Effector memory CD4-positive, alpha-beta T cell (primary cell): Measurements from ENCODE around the gene GRIA4.

Source experiments
- DNase-seq, 3 donors: peaks; one replicate each; pipeline ENCODE4 v3.0.0-alpha.2; 2020
- H3K27ac ChIP-seq: 2 replicates; pipeline ENCODE4 v1.7.0; 2013; ENCODE audit warnings: mild to moderate bottlenecking, low read length, moderate library complexity; ENCODE audit not compliant: insufficient read depth, poor library complexity, severe bottlenecking
- H3K27me3 ChIP-seq: replicated peaks from 2 replicates; pipeline ENCODE4 v1.7.0; 2013; ENCODE audit warnings: mild to moderate bottlenecking, low read length; ENCODE audit not compliant: insufficient read depth, control insufficient read depth, poor library complexity, severe bottlenecking
- H3K36me3 ChIP-seq: 2 replicates; pipeline ENCODE4 v1.7.0; 2013; ENCODE audit warnings: mild to moderate bottlenecking, low read length, moderate library complexity; ENCODE audit not compliant: control insufficient read depth, insufficient read depth
- H3K4me1 ChIP-seq: 2 replicates; pipeline ENCODE4 v1.7.0; 2013; ENCODE audit warnings: low read length, mild to moderate bottlenecking; ENCODE audit not compliant: control insufficient read depth, insufficient read depth, poor library complexity, severe bottlenecking
- H3K4me3 ChIP-seq: 2 replicates; pipeline ENCODE4 v1.7.0; 2013; ENCODE audit warnings: low read length, low read depth, mild to moderate bottlenecking; ENCODE audit not compliant: insufficient read depth, poor library complexity, severe bottlenecking
- H3K9me3 ChIP-seq: 2 replicates; pipeline ENCODE4 v1.7.0; 2013; ENCODE audit warnings: mild to moderate bottlenecking, low read length, moderate library complexity; ENCODE audit not compliant: control insufficient read depth

Gene GRIA4

DNA sequence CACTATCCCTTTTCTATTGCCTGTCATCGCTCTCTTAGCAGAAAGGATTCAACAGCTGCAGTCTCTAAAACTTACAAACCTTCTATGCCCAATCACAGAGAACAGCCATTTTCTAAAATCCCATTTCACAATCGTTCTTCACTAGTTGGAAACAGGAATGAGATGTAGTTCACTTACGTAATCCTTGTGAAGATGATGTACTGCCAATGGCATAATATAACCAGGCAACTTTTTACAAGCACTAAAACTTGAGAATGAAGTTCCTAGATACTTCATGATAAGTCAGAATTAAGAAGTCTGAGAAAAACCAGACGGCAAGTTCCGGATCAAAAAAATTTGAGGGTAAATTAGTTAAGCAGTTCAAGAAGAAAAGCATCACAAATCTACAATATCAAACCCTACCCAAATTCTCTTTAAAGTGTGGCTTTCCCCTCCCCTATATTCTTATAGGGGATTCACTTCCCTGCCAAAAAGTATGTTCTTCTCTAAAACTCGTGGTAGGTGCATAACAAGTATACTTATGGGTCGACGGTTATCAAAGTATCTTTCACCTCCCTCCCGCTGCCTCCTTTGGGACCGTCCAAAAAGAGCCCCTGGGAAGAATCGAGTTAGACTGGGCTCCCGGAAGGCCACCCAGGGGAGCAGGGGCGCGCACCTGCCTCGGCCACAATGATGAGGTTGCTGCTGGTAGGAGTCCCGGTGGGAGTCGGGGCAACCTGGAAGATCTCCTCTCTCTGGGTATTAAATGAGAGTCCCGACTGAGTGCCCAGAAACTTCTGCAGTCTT lies 411.5 kb downstream of the GRIA4 start:
- H3K9me3 ChIP-seq, result no peaks in the 10 kb centered on the region
- peak overlapping the region; percentile 85 for H3K4me3 ChIP-seq
- H3K27me3 ChIP-seq, result no peaks in the 10 kb centered on the region
- no peaks in the 10 kb centered on the region for H3K36me3 ChIP-seq
- peaks cover 6% of the 10 kb centered on the region for H3K4me1 ChIP-seq
- DNase-seq, result no peak
- peak overlapping the region; percentile 62 for H3K27ac ChIP-seq

DNA sequence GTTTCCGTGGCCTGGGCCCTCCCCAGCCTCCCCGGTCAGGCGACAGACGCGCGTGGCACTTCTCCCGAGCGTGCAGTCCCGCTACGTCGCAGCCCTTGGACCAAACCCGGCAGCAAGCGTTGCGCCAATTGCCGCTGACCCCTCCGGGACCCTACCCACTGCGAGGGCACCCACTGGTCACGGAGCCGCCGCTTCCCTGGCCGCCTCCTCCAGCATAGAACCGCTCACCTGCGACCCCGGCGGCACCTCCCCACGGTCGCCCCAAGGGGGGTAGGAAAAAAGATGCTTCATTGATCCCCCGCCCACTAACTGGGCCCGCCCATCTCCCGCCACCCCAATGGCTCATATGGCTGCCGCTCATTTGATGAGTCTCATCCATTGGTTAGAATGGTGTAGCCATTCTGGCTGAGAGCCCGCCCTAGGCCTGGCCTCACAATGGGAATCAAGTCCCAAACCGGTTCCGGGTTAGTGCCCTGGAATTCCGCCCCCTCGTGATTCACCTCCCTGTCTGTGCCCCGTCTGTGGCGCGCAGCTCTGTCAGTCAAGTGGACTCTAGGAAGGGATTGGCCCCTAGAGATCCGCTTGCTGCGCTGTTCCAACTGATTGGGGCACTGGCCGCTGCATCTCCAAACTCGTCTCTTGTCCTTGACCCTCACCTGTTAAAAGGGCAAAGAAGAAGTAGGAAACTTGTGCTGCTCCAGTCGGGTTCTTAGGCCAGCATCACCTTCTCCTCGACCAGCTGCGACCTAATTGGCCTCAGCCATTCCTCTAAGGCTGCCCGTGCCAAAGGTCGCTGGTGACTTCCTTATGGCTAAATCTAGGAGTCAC lies 412.3 kb downstream of the GRIA4 start, which contains the start of gene MSANTD4:
Gene MSANTD4 (minus strand): TSS at position 274 of the 828 bp plus-strand sequence. CDS start 11,323 bp downstream, outside the sequence.
- H3K4me3 ChIP-seq, result peak within 1 kb of the TSS; percentile 85
- H3K9me3 ChIP-seq, result no peaks in the 10 kb centered on the region
- H3K27me3 ChIP-seq, result no peaks in the 10 kb centered on the region
- peak; percentile 87 to 97 (median 95) for DNase-seq
- peaks cover 6% of the 10 kb centered on the region for H3K4me1 ChIP-seq
- H3K36me3 ChIP-seq, result no peaks in the 10 kb centered on the region
- H3K27ac ChIP-seq, result peak within 1 kb of the TSS; percentile 62

DNA sequence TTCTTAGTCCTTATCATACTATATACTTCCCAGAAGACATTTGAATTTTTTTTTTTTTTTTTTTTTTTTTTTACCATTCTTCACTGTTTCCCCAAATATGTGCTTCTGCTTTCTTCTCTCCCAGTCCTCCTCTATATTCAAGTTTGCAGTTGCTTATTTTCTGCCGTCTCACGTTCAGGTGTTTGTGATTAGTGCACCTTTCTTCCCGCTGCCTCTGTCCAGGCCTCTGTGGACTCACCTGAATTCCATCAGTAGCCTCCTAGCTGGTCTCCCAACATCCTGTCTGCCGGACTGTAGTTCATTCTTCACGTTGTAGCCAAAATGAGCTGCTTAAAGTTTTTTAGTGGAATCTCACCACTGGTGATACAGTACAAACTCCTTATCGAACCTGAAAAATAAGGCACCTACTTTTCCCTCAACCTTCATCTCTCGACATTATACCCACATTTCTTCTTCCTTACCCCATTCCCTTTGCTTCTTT lies 413.0 kb downstream of the GRIA4 start:
- H3K27ac ChIP-seq, result no peak overlapping the region

DNA sequence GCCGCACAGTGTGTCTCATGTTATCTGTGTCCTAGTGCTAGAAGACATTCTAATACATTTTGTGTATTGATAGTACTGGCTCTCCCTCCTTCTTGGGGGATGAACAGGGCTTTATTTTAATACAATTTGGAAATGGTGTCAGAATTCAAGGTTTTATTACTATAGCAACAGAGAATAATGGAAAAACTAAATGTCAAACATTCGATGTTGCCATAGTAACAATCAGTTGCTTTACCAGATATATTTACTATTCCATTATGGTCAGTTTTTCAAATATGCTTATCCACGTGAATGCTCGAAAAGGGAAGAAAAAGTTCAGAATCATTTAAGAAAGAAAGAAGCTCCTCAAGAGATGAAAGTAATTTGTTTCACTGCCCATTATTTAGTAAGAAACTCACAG lies 420.7 kb downstream of the GRIA4 start:
- no peaks in the 10 kb centered on the region for H3K27me3 ChIP-seq
- DNase-seq, result no peak
- H3K27ac ChIP-seq, result no peak overlapping the region
- H3K4me3 ChIP-seq, result no peak overlapping the region
- no peaks in the 10 kb centered on the region for H3K4me1 ChIP-seq
- H3K9me3 ChIP-seq, result no peaks in the 10 kb centered on the region
- no peaks in the 10 kb centered on the region for H3K36me3 ChIP-seq

More for the DNA sequence above, 413.0 kb downstream of the GRIA4 start:
- H3K4me3 ChIP-seq, result peak overlapping the region; percentile 85
- peaks cover 6% of the 10 kb centered on the region for H3K4me1 ChIP-seq
- DNase-seq, result no peak
- no peaks in the 10 kb centered on the region for H3K27me3 ChIP-seq
- H3K9me3 ChIP-seq, result no peaks in the 10 kb centered on the region
- no peaks in the 10 kb centered on the region for H3K36me3 ChIP-seq

DNA sequence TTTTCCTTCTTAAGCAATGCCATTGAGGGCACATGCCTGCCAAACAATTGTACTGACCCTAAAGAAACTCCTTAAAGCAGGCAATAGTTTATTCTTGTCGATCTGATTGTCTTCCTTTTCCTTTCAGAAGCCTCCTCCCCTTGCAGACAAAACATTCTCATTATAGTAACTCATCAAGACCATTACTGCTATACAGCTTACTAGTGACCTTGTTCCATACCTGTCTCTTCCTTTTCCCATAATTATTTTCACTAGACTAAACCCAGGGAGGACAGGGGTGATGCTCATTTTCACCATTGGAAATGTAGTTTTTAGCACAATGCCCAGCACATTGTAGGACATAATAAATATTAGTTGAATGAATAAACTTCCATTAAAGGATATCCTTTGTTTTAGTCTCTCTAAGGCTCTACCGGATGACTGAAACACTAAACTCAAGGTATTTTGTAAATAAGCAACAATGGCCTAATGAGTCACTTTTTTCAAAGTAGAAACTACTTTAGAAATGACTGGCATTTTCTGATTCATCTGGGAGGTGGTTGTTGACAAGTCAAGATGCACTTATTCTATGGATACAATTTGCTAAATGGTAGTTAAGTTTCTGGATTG lies 421.4 kb downstream of the GRIA4 start:
- Histone ChIP-seq H3K27ac (no peak overlapping the region), H3K36me3 (no peaks in the 10 kb centered on the region), H3K4me3 (no peak overlapping the region), H3K9me3 (no peaks in the 10 kb centered on the region), H3K27me3 (no peaks in the 10 kb centered on the region), H3K4me1 (no peaks in the 10 kb centered on the region)
- DNase-seq, result no peak
